Sigmoid colon (tissue), 7 donors: ENCODE results near the gene STIL. TPM values are rescaled to one million over a fixed set of nuclear protein-coding genes. Genes with fewer than 3 reads are reported as not detected.

Experiments
- DNase-seq: peaks from one replicate; pipeline ENCODE4 v3.0.0-alpha.2; 2019
- H3K27ac ChIP-seq, 4 donors: fragments of 200-600 bp; sonication (generic); one replicate each; pipeline ENCODE4 v1.5.1; 2016 to 2019; ENCODE audit warnings: mild to moderate bottlenecking in 1 of 4
- H3K27me3 ChIP-seq, 3 donors: fragments of 200-600 bp; sonication (generic); one replicate each; pipeline ENCODE4 v1.5.1; 2019; ENCODE audit warnings: mild to moderate bottlenecking in 1 of 3
- H3K36me3 ChIP-seq, 4 donors: fragments of 200-600 bp; sonication (generic); one replicate each; pipeline ENCODE4 v1.5.1; 2016 to 2019
- H3K4me1 ChIP-seq, 4 donors: fragments of 200-600 bp; sonication (generic); one replicate each; pipeline ENCODE4 v1.5.1; 2017 to 2019
- H3K4me3 ChIP-seq, 4 donors: fragments of 200-600 bp; sonication (generic); one replicate each; pipeline ENCODE4 v1.5.1; 2017 to 2019; ENCODE audit warnings: mild to moderate bottlenecking in 2 of 4, moderate library complexity in 1 of 4
- H3K9me3 ChIP-seq, 4 donors: fragments of 200-600 bp in 3 of 4; sonication (generic) in 3 of 4; one replicate each; pipeline versions ENCODE4 v1.5.1 to v1.6.1; 2013 to 2019
- EP300 ChIP-seq, 4 donors: sonication (generic); formaldehyde crosslinking; IDR thresholded peaks; one replicate each; pipeline ENCODE4 v1.6.1; 2017; ENCODE audit warnings: antibody characterized with exemption in 4 of 4
- POLR2A ChIP-seq, 2 donors: fragments of 450-650 bp; IDR thresholded peaks; one replicate each; pipeline ENCODE4 v1.6.1; 2016; ENCODE audit warnings: antibody characterized with exemption in 2 of 2, mild to moderate bottlenecking in 2 of 2, moderate library complexity in 2 of 2
- POLR2AphosphoS5 ChIP-seq, 4 donors: sonication (generic); formaldehyde crosslinking; IDR thresholded peaks; one replicate each; pipeline ENCODE4 v1.6.1; 2017; ENCODE audit warnings: antibody characterized with exemption in 4 of 4
- WGBS, 2 donors: extraction: QIAGEN DNeasy Blood & Tissue Kit; methylation state at CpG; one replicate each; pipeline ENCODE4 v1.1.7; 2013; 5-methylcytosine and 5-hydroxymethylcytosine counted together
- intact Hi-C: fragments of 100-400 bp; cut with DNase I; formaldehyde crosslinking; loops from one replicate; pipeline ENCODE4 v1.15.1; 2023
- polyA plus RNA-seq, 3 donors: library from polyadenylated mRNA; stranded (reverse); fragments of 200-250 nt; gene quantifications; one replicate each; pipeline ENCODE4 v1.2.3, GENCODE V29; 2013
- total RNA-seq, 4 donors: library from RNA; depleted of rRNA; stranded (reverse); fragments of >200 nt; gene quantifications; one replicate each; pipeline ENCODE4 v1.1.0, GENCODE V29; 2016
- TF ChIP-seq, protein P1 (sequence below), 4 experiments: fragments of 450-650 bp in 3 of 4; fragments of 200-600 bp in 1 of 4; IDR thresholded peaks; one replicate each; pipeline ENCODE4 v1.5.1; 2016 to 2019; ENCODE audit warnings: antibody characterized with exemption in 4 of 4, mild to moderate bottlenecking in 3 of 4, moderate library complexity in 2 of 4
- donor health status: healthy with polysubstance abuse.
- donor health status: Bipolar disorder and iron deficiency.
- donor health status: healthy.

STIL gene
- total and polyA plus RNA-seq, 7 donors = 0.28 to 5.7 (median 0.71) TPM

DNA sequence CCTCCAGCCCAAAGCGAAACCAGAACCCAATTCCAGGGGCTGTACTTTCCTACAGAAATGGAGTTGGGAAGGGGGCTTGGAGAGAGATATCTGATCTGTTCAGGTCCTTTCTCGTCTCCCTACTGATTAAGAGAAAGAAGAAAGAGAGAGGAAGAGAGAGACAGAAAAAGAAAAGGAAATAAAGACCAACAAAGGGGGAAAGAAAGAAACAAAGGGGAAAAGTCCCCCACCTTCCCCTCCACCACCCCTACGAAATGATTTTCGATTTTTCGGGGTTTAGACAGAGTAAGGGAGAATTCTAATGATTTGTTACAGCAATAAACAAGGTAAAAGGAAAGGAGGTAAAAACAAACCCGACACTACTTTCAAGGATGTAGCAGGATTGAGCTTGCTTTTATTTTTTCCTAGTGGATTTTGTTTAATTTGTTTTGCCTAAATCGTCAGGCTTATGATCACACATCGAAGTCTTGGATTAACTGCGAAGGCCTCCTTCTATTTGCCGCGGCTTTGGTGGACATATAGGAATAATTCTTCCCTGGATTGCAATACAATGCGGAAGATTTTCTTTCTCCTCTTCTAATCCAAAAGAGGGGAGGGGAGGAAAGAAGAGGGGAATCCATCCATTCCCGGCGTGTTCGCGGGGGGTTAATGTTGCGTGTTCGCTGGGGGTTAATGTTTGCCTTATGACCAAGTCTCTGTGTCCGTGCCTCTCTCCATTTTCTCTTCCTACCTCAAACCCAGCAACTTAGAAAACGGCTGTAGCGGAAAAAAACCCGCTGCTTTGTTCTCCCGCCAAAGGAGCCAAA lies 83.9 kb downstream of the STIL start:
- Histone ChIP-seq H3K4me3 (peak overlapping the region in 3 of 4 donors; percentile 27 to 39 (median 36)), H3K36me3 (no peaks in the 10 kb centered on the region), H3K4me1 (peaks cover 0 to 48% (median 33%) of the 10 kb centered on the region in 4 donors), H3K27ac (peak overlapping the region; percentile 13 to 64 (median 40)), H3K27me3 (peaks cover 70 to 100% (median 88%) of the 10 kb centered on the region in 3 donors), H3K9me3 (no peaks in the 10 kb centered on the region)
- TF ChIP-seq EP300 (IDR thresholded peaks at IDR 0.05) (no peak), POLR2AphosphoS5 (IDR thresholded peaks at IDR 0.05) (no peak), POLR2A (IDR thresholded peaks at IDR 0.05) (no peak)
- TF ChIP-seq, protein P1, sequence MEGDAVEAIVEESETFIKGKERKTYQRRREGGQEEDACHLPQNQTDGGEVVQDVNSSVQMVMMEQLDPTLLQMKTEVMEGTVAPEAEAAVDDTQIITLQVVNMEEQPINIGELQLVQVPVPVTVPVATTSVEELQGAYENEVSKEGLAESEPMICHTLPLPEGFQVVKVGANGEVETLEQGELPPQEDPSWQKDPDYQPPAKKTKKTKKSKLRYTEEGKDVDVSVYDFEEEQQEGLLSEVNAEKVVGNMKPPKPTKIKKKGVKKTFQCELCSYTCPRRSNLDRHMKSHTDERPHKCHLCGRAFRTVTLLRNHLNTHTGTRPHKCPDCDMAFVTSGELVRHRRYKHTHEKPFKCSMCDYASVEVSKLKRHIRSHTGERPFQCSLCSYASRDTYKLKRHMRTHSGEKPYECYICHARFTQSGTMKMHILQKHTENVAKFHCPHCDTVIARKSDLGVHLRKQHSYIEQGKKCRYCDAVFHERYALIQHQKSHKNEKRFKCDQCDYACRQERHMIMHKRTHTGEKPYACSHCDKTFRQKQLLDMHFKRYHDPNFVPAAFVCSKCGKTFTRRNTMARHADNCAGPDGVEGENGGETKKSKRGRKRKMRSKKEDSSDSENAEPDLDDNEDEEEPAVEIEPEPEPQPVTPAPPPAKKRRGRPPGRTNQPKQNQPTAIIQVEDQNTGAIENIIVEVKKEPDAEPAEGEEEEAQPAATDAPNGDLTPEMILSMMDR (IDR thresholded peaks at IDR 0.05) = no peak
- DNase-seq = no peak
- intact Hi-C loops = loop anchor here (5.0 kb wide), 1 partner anchor 102 kb away; the partner anchor contains the start of gene CMPK1
- WGBS, 2 donors = 10 to 12% methylated on average over 23 of the region's 23 CpGs

DNA sequence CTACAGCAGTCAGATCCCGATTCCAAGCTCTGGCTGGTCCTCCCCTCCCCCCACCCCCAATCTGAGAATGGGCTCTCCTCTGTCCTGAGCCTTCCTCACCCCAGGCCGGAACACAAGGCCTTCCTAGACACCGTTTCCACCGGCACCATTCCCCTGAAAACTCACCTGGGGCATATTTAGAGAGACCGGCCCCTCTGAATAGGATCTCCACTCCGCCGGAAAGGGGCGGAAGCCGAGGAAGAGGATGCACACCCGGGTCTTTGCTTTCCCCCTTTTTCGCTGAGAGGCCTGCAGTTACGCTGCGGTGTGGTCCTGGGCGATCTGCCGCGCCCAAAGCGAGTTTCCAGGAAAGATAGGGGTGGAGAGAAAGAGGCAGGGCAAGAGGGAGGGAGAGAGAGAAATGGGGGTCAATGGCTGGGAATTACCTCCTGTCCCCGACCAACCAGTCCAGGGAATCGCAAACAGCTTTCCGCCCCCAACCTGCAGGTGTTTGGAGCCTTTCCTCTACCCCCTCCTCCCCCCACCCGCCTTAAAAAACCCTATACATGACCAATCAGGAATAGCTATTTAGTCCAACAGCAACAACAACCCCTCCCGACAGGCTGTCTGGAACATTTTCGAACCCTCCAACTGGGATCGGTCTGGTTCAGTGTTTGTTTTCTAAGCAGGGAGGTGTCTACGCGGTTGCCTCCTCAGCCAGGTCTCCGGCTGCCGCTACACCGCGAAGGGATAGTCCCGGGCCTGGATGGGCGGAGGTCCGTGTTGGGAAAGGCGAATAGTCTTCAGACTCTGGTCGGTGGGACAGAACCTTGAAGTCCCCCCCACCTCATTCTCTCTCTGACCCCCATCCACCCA lies 84.7 kb downstream of the STIL start:
- peak overlapping the region; percentile 13 to 64 (median 40) for H3K27ac ChIP-seq
- peaks cover 72 to 100% (median 96%) of the 10 kb centered on the region in 3 donors for H3K27me3 ChIP-seq
- H3K4me3 ChIP-seq = peak overlapping the region in 2 of 4 donors; percentile 1 to 19
- DNase-seq = no peak
- H3K9me3 ChIP-seq = no peaks in the 10 kb centered on the region
- H3K4me1 ChIP-seq = peaks cover 0 to 56% (median 39%) of the 10 kb centered on the region in 4 donors
- 15 to 20% methylated on average over 35 of the region's 35 CpGs for WGBS, 2 donors
- TF ChIP-seq POLR2AphosphoS5 (IDR thresholded peaks at IDR 0.05) (peak in 1 of 4 donors; percentile 5), POLR2A (IDR thresholded peaks at IDR 0.05) (no peak), EP300 (IDR thresholded peaks at IDR 0.05) (no peak)
- TF ChIP-seq, protein P1 (IDR thresholded peaks at IDR 0.05) = no peak
- intact Hi-C loops = no loop called here
- H3K36me3 ChIP-seq = no peaks in the 10 kb centered on the region

DNA sequence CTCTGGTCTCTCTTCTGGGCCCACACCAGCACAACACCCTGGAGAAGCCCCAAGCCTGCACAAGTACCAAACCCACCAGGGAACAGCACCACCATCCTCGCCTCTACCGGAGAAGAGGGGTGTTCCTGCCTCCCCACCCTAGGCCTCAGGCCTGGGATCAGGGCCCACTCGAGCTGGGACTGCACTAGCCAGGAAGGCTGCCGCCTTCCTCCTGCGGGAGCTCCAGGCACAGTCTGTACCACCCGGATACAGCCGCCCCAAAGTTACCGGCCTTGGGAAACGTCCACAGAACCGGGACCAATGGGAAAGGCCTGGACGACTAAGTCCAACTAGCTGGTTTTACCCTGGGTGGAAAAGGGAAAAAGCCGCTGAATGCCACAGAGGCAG lies 85.3 kb downstream of the STIL start:
- Histone ChIP-seq H3K36me3 (no peaks in the 10 kb centered on the region), H3K4me1 (peaks cover 0 to 56% (median 39%) of the 10 kb centered on the region in 4 donors), H3K27ac (peak overlapping the region in 3 of 4 donors; percentile 40 to 64 (median 41)), H3K9me3 (no peaks in the 10 kb centered on the region), H3K27me3 (peaks cover 76 to 100% (median 98%) of the 10 kb centered on the region in 3 donors), H3K4me3 (peak overlapping the region in 2 of 4 donors; percentile 1 to 19)
- peak in 1 of 4 donors; percentile 18 for TF ChIP-seq POLR2AphosphoS5 (IDR thresholded peaks at IDR 0.05)
- TF ChIP-seq, protein P1 (IDR thresholded peaks at IDR 0.05) = no peak
- no peak for TF ChIP-seq EP300 (IDR thresholded peaks at IDR 0.05)
- no peak for TF ChIP-seq POLR2A (IDR thresholded peaks at IDR 0.05)
- intact Hi-C loops = no loop called here
- WGBS, 2 donors = 64 to 79% methylated on average over 12 of the region's 12 CpGs
- DNase-seq = no peak

DNA sequence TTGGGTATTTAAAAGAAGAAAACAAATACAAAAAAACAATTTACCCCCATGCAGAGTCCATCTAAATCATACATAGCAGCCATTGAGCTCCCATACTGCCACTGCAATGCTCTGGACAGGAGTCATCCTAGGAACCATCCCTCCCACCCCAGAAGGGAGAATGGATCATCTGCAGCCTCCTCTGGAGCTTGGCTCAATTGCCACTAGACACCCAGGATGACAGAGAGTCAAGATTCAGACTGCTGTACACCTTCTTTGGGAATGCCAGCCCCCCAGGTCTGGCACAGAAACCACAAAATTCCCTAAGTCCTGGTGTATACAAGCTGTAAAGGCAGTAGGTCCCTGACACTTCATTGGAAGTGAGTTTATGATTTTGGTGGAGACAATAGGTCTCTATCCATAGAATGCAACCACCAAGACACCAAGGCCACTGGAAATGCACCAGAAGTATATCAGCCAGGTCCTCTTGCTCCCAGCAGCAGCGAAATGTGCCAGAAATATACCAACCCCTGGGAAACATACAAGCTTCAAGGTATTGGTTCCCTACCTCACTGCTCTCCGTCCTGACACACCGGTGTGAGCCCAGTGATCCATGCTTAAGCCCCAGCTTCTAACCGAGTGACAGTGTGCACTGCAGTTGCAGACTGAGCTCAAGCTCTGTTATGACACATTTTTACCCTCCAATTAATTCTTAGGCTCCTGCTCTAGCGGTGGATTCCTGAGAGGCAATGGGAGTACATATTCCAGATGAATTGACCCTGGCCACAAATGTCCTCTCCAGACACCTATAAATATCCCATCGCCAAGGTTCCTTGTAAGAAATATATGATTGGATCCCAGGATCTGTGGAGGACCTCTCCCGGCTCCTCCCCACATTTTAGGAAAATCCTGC lies 86.4 kb downstream of the STIL start:
- 75 to 81% methylated on average over 7 of the region's 7 CpGs for WGBS, 2 donors
- H3K27me3 ChIP-seq = peaks cover 76 to 100% (median 94%) of the 10 kb centered on the region in 3 donors

More for the DNA sequence above, 86.4 kb downstream of the STIL start:
- peaks cover 0 to 56% (median 39%) of the 10 kb centered on the region in 4 donors for H3K4me1 ChIP-seq
- H3K36me3 ChIP-seq = no peaks in the 10 kb centered on the region
- intact Hi-C loops = no loop called here
- H3K9me3 ChIP-seq = no peaks in the 10 kb centered on the region
- no peak for DNase-seq
- TF ChIP-seq EP300 (IDR thresholded peaks at IDR 0.05) (no peak), POLR2AphosphoS5 (IDR thresholded peaks at IDR 0.05) (no peak), POLR2A (IDR thresholded peaks at IDR 0.05) (no peak)
- TF ChIP-seq, protein P1 (IDR thresholded peaks at IDR 0.05) = no peak
- H3K27ac ChIP-seq = no peak overlapping the region
- H3K4me3 ChIP-seq = no peak overlapping the region
